Stimulated activated CD8-positive, alpha-beta memory T cell treated with anti-CD3 and anti-CD28 coated beads, Interleukin-15, amount 100 ng/mL, for 4 hours (primary cell): ENCODE data around the gene FBXO3.

ENCODE experiments used
- DNase-seq, 2 donors: peaks; one replicate each; pipeline ENCODE4 v3.0.0-alpha.2; 2020; ENCODE audit warnings: low read depth in 2 of 2

The FBXO3 gene

GRCh38 chr11:33701302-33702230, 72.8 kb downstream of the FBXO3 start:
- no peak for DNase-seq

- peak; percentile 82 to 86 for DNase-seq
Observed at GRCh38 chr11:33700502-33701271, 73.6 kb downstream of the FBXO3 start, which contains the start of gene C11orf91. Gene C11orf91 (minus strand): TSS chr11:33700826. CDS start chr11:33700740, 86 bp downstream.

GRCh38 chr11:33700063-33700501, 74.2 kb downstream of the FBXO3 start:
- no peak for DNase-seq

GRCh38 chr11:33699515-33700062, 74.7 kb downstream of the FBXO3 start:
- DNase-seq = no peak

- no peak for DNase-seq
Observed at GRCh38 chr11:33698921-33699320, 75.4 kb downstream of the FBXO3 start.

GRCh38 chr11:33697997-33698396, 76.3 kb downstream of the FBXO3 start:
- no peak for DNase-seq

- DNase-seq = no peak
Observed at GRCh38 chr11:33696931-33697638, 77.2 kb downstream of the FBXO3 start.

GRCh38 chr11:33696411-33696810, 77.9 kb downstream of the FBXO3 start:
- no peak for DNase-seq

- DNase-seq = no peak
Observed at GRCh38 chr11:33695051-33695566, 79.2 kb downstream of the FBXO3 start.

- no peak for DNase-seq
Observed at GRCh38 chr11:33694346-33695050, 79.8 kb downstream of the FBXO3 start.

- DNase-seq = no peak
Observed at GRCh38 chr11:33692541-33692940, 81.8 kb downstream of the FBXO3 start.

GRCh38 chr11:33692013-33692504, 82.3 kb downstream of the FBXO3 start:
- DNase-seq = no peak

GRCh38 chr11:33691066-33691864, 83.1 kb downstream of the FBXO3 start:
- DNase-seq = no peak
